Measurements from ENCODE around the gene F13A1. TPM values are rescaled to one million over a fixed set of nuclear protein-coding genes. Genes with fewer than 3 reads are reported as not detected.

The F13A1 gene
- total RNA-seq, 1 donor from 2014 or later = 2.8 TPM

- peaks cover 32% of the 10 kb centered on the region for H3K27me3 Mint-ChIP-seq (ENCODE audit: unreplicated experiment)
- no peak overlapping the region for H3K4me3 Mint-ChIP-seq (ENCODE audit: unreplicated experiment)
- H3K4me1 Mint-ChIP-seq (ENCODE audit: unreplicated experiment) = no peaks in the 10 kb centered on the region
- H3K27ac Mint-ChIP-seq (ENCODE audit: unreplicated experiment) = no peak overlapping the region
- no peaks in the 10 kb centered on the region for H3K36me3 Mint-ChIP-seq (ENCODE audit: unreplicated experiment)
- TF ChIP-seq CTCF (IDR thresholded peaks at IDR 0.05) = no peak
- peaks cover 3% of the 10 kb centered on the region for H3K9me3 Mint-ChIP-seq (ENCODE audit: unreplicated experiment)
- DNase-seq (ENCODE audit: extremely low spot score, unreplicated experiment) = no peak
Observed at GRCh38 chr6:6235786-6236185, 84.7 kb downstream of the F13A1 start.

- H3K27me3 Mint-ChIP-seq (ENCODE audit: unreplicated experiment) = peaks cover 32% of the 10 kb centered on the region
- H3K4me3 Mint-ChIP-seq (ENCODE audit: unreplicated experiment) = no peak overlapping the region
- peaks cover 4% of the 10 kb centered on the region for H3K9me3 Mint-ChIP-seq (ENCODE audit: unreplicated experiment)
- no peak for DNase-seq (ENCODE audit: extremely low spot score, unreplicated experiment)
- H3K27ac Mint-ChIP-seq (ENCODE audit: unreplicated experiment) = no peak overlapping the region
- no peaks in the 10 kb centered on the region for H3K36me3 Mint-ChIP-seq (ENCODE audit: unreplicated experiment)
- H3K4me1 Mint-ChIP-seq (ENCODE audit: unreplicated experiment) = no peaks in the 10 kb centered on the region
- no peak for TF ChIP-seq CTCF (IDR thresholded peaks at IDR 0.05)
Observed at GRCh38 chr6:6234963-6235362, 85.5 kb downstream of the F13A1 start.

GRCh38 chr6:6230286-6230685 is 90.2 kb downstream of the F13A1 start:
- TF ChIP-seq CTCF (IDR thresholded peaks at IDR 0.05) = no peak
- no peaks in the 10 kb centered on the region for H3K36me3 Mint-ChIP-seq (ENCODE audit: unreplicated experiment)
- no peak overlapping the region for H3K4me3 Mint-ChIP-seq (ENCODE audit: unreplicated experiment)
- H3K27me3 Mint-ChIP-seq (ENCODE audit: unreplicated experiment) = peaks cover 29% of the 10 kb centered on the region
- H3K4me1 Mint-ChIP-seq (ENCODE audit: unreplicated experiment) = no peaks in the 10 kb centered on the region
- DNase-seq (ENCODE audit: extremely low spot score, unreplicated experiment) = no peak
- H3K9me3 Mint-ChIP-seq (ENCODE audit: unreplicated experiment) = peaks cover 8% of the 10 kb centered on the region
- no peak overlapping the region for H3K27ac Mint-ChIP-seq (ENCODE audit: unreplicated experiment)

- Mint-ChIP-seq H3K4me1 (ENCODE audit: unreplicated experiment) (no peaks in the 10 kb centered on the region), H3K27ac (ENCODE audit: unreplicated experiment) (no peak overlapping the region), H3K4me3 (ENCODE audit: unreplicated experiment) (no peak overlapping the region), H3K27me3 (ENCODE audit: unreplicated experiment) (peaks cover 13% of the 10 kb centered on the region), H3K9me3 (ENCODE audit: unreplicated experiment) (peaks cover 8% of the 10 kb centered on the region), H3K36me3 (ENCODE audit: unreplicated experiment) (no peaks in the 10 kb centered on the region)
- DNase-seq (ENCODE audit: extremely low spot score, unreplicated experiment) = no peak
- no peak for TF ChIP-seq CTCF (IDR thresholded peaks at IDR 0.05)
Observed at GRCh38 chr6:6227896-6228295, 92.6 kb downstream of the F13A1 start.

- peaks cover 8% of the 10 kb centered on the region for H3K9me3 Mint-ChIP-seq (ENCODE audit: unreplicated experiment)
- no peaks in the 10 kb centered on the region for H3K4me1 Mint-ChIP-seq (ENCODE audit: unreplicated experiment)
- no peak overlapping the region for H3K4me3 Mint-ChIP-seq (ENCODE audit: unreplicated experiment)
- DNase-seq (ENCODE audit: extremely low spot score, unreplicated experiment) = no peak
- H3K27me3 Mint-ChIP-seq (ENCODE audit: unreplicated experiment) = no peaks in the 10 kb centered on the region
- no peaks in the 10 kb centered on the region for H3K36me3 Mint-ChIP-seq (ENCODE audit: unreplicated experiment)
- no peak for TF ChIP-seq CTCF (IDR thresholded peaks at IDR 0.05)
- H3K27ac Mint-ChIP-seq (ENCODE audit: unreplicated experiment) = no peak overlapping the region
Observed at GRCh38 chr6:6225885-6226529, 94.5 kb downstream of the F13A1 start.

Data from osteocyte (in vitro differentiated cells).